Endothelial cell (in vitro differentiated cells): ENCODE measurements around the gene RAPGEF3. TPM values are rescaled to one million over a fixed set of nuclear protein-coding genes. Genes with fewer than 3 reads are reported as not detected.

Experiments used
- DNase-seq: peaks from one replicate; pipeline ENCODE4 v3.0.0; 2021; ENCODE audit warnings: low spot score
- H3K27ac Mint-ChIP-seq: one replicate; pipeline ENCODE4 v1.8.0; 2021; ENCODE audit warnings: mixed read lengths, inconsistent platforms; ENCODE audit not compliant: unreplicated experiment
- H3K27me3 Mint-ChIP-seq: one replicate; pipeline ENCODE4 v1.8.0; 2021; ENCODE audit warnings: mild to moderate bottlenecking, moderate library complexity, mixed read lengths, inconsistent platforms; ENCODE audit not compliant: unreplicated experiment
- H3K36me3 Mint-ChIP-seq: one replicate; pipeline ENCODE4 v1.8.0; 2021; ENCODE audit warnings: mild to moderate bottlenecking, low read depth, mixed read lengths, inconsistent platforms; ENCODE audit not compliant: unreplicated experiment
- H3K4me1 Mint-ChIP-seq: one replicate; pipeline ENCODE4 v1.8.0; 2021; ENCODE audit warnings: mild to moderate bottlenecking, mixed read lengths, inconsistent platforms; ENCODE audit not compliant: unreplicated experiment
- H3K4me3 Mint-ChIP-seq: one replicate; pipeline ENCODE4 v1.8.0; 2021; ENCODE audit warnings: mild to moderate bottlenecking, mixed read lengths, inconsistent platforms; ENCODE audit not compliant: unreplicated experiment
- H3K9me3 Mint-ChIP-seq: one replicate; pipeline ENCODE4 v1.8.0; 2021; ENCODE audit warnings: mixed read lengths, inconsistent platforms; ENCODE audit not compliant: unreplicated experiment
- CTCF ChIP-seq: fragments of 200-600 bp; sonication (generic); IDR thresholded peaks from one replicate; pipeline ENCODE4 v1.5.0; 2021; ENCODE audit warnings: antibody characterized with exemption; ENCODE audit not compliant: unreplicated experiment
- total RNA-seq: library from RNA; stranded (reverse); fragmentation: NEBNext Ultra II Directional; extraction: Animal tissue kit (Norgen Biotek cat#: 25700); gene quantifications from one replicate; pipeline ENCODE4 v1.2.1, GENCODE V29; 2021; ENCODE audit not compliant: unreplicated experiment

RAPGEF3 gene
- total RNA-seq, 1 donor from 2014 or later, result 81.5 TPM

DNA sequence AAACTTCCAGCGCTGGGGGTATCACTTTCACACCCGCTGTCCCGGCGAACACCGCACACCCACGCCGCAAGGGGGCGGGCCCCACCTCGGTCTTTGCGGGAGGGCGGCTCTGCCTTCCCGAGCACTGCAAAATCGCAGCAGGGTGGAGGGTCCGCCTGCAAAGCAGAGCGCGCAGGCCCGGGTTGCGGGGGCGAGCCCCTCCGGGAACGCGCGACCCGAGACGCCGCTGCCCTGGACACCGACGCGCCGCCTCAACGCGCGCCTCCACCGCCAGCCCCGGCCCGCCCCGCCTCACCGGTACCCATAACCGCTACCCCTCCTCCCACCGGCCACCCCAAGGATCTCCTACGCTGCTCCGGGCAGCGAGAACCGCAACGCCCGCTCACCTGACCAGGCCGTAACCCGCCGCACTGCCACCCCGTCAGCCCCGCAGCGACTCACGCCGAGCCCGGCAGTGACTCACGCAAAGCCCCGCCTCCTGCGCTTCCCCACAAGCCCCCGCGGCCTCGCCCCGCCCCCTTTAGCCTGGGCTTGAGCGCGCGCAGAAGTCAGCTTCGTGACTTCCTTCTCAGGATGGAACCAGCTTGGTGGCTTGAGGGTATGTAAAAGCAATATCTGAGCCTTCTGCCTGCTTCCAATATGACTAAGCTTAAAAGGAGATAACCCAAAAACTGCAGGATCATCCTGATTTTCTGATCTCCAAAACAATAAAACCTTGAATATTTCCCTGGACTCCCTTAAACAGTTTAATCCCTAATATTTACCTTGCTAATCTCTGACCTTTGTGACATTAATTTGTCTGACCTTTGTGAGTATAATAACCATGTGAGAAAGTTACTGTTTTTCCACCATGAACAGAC, 52.9 kb downstream of the RAPGEF3 start, which contains the start of gene RPAP3:
Gene RPAP3, minus strand, starts transcription at position 465 of the 860 bp plus-strand sequence. CDS start 3,190 bp downstream, outside the sequence.
- Mint-ChIP-seq H3K4me1 (peaks cover 23% of the 10 kb centered on the region), H3K27me3 (peaks cover 10% of the 10 kb centered on the region), H3K27ac (peak within 1 kb of the TSS; percentile 55), H3K9me3 (no peaks in the 10 kb centered on the region), H3K4me3 (peak within 1 kb of the TSS; percentile 91), H3K36me3 (no peaks in the 10 kb centered on the region)
- peak; percentile 85 for TF ChIP-seq CTCF
- DNase-seq, result peak; percentile 95

GRCh38 chr12:47705229-47705565, 53.5 kb downstream of the RAPGEF3 start:
- Mint-ChIP-seq H3K9me3 (no peaks in the 10 kb centered on the region), H3K27me3 (peaks cover 10% of the 10 kb centered on the region), H3K27ac (peak overlapping the region; percentile 38), H3K4me3 (peak overlapping the region; percentile 90), H3K36me3 (no peaks in the 10 kb centered on the region), H3K4me1 (peaks cover 23% of the 10 kb centered on the region)
- no peak for DNase-seq
- TF ChIP-seq CTCF, result no peak

DNA sequence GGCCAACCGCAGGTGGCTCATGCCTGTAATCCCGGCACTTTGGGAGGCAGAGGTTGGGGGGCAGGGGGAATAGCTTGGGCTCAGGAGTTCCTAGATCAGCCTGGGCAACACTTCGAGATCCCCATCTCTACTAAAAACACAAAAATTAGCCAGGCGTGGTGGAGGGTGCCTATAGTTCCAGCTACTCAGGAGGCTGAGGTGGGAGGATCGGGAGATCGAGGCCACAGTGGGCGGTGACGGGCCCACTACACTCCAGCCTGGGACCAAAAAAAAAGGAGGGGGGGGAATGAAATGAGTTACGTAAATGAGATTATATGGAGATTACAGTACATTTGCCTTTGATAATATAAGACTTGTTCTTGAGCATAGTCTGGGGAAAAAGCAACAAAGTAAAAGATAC, 54.0 kb downstream of the RAPGEF3 start:
- Mint-ChIP-seq H3K9me3 (no peaks in the 10 kb centered on the region), H3K36me3 (no peaks in the 10 kb centered on the region), H3K4me3 (peak overlapping the region; percentile 90), H3K4me1 (peaks cover 23% of the 10 kb centered on the region), H3K27ac (peak overlapping the region; percentile 38), H3K27me3 (peaks cover 10% of the 10 kb centered on the region)
- no peak for TF ChIP-seq CTCF
- DNase-seq, result no peak

GRCh38 chr12:47700263-47700662, 58.4 kb downstream of the RAPGEF3 start:
- Mint-ChIP-seq H3K4me1 (peaks cover 9% of the 10 kb centered on the region), H3K9me3 (no peaks in the 10 kb centered on the region), H3K27ac (no peak overlapping the region), H3K36me3 (no peaks in the 10 kb centered on the region), H3K4me3 (no peak overlapping the region), H3K27me3 (peaks cover 2% of the 10 kb centered on the region)
- TF ChIP-seq CTCF, result no peak
- DNase-seq, result no peak

- no peak overlapping the region for H3K27ac Mint-ChIP-seq
- H3K36me3 Mint-ChIP-seq, result peaks cover under 1% of the 10 kb centered on the region
- H3K9me3 Mint-ChIP-seq, result no peaks in the 10 kb centered on the region
These were observed 60.0 kb downstream of the RAPGEF3 start for GRCh38 chr12:47698631-47699030.

More at GRCh38 chr12:47698631-47699030, 60.0 kb downstream of the RAPGEF3 start:
- no peak for TF ChIP-seq CTCF
- no peaks in the 10 kb centered on the region for H3K4me1 Mint-ChIP-seq
- DNase-seq, result no peak
- H3K4me3 Mint-ChIP-seq, result no peak overlapping the region
- H3K27me3 Mint-ChIP-seq, result no peaks in the 10 kb centered on the region
